Motor neuron (in vitro differentiated cells): ENCODE results near the gene DCAF11. TPM values are rescaled to one million over a fixed set of nuclear protein-coding genes. Genes with fewer than 3 reads are reported as not detected.
A peak's percentile ranks its signal among the peaks of the same experiment; 100 is the strongest.

Experiments
- ATAC-seq, 8 experiments: fragments of 200-7000 bp; cut with Tn5 transposase; replicated peaks in 6 of 8; 2 replicates each; pipeline ENCODE4 v1.8.0; 2021; ENCODE audit warnings: mild to moderate bottlenecking in 8 of 8, moderate library complexity in 8 of 8
- H3K27ac ChIP-seq, 2 donors: fragments of 250-450 bp; sonication (Bioruptor Pico); 2 replicates each; pipeline ENCODE4 v1.9.0; 2021; ENCODE audit warnings: antibody characterized with exemption in 2 of 2, mild to moderate bottlenecking in 2 of 2, moderate library complexity in 1 of 2
- H3K4me1 ChIP-seq, 2 donors: fragments of 250-450 bp; sonication (Bioruptor Pico); replicated peaks in 1 of 2; 2 replicates each; pipeline ENCODE4 v1.6.1; 2021; ENCODE audit warnings: antibody characterized with exemption in 2 of 2, mild to moderate bottlenecking in 2 of 2, moderate library complexity in 1 of 2
- H3K4me3 ChIP-seq, 5 donors: fragments of 250-450 bp; sonication (Bioruptor Pico); 2 replicates each; pipeline ENCODE4 v1.9.0; 2021; ENCODE audit warnings: antibody characterized with exemption in 5 of 5, mild to moderate bottlenecking in 5 of 5, moderate library complexity in 4 of 5
- WGBS, 10 experiments: fragments of 450-650 bp; shearing (Covaris generic); methylation state at CpG; one replicate each; pipeline ENCODE4 v1.0.0; 2022; 5-methylcytosine and 5-hydroxymethylcytosine counted together
- in situ Hi-C, 9 experiments: fragments of 400-800 bp; cut with MboI; loops; one replicate each; pipeline ENCODE4 v1.15.0; 2021; ENCODE audit warnings: low sequenced_read_pairs in 9 of 9, low pct_unique_long_range_greater_than_20kb in 2 of 9; ENCODE audit not compliant: unreplicated experiment in 9 of 9
- total RNA-seq, 8 experiments: library from RNA; unstranded; fragments of 300-600 nt; gene quantifications; 2 replicates each; pipeline versions ENCODE4 v1.2.3 to v1.2.4, GENCODE V29; 2022

DCAF11 gene
- total RNA-seq, result 10 to 100 TPM; 43.1 to 80.7 (median 52.6) TPM

DNA sequence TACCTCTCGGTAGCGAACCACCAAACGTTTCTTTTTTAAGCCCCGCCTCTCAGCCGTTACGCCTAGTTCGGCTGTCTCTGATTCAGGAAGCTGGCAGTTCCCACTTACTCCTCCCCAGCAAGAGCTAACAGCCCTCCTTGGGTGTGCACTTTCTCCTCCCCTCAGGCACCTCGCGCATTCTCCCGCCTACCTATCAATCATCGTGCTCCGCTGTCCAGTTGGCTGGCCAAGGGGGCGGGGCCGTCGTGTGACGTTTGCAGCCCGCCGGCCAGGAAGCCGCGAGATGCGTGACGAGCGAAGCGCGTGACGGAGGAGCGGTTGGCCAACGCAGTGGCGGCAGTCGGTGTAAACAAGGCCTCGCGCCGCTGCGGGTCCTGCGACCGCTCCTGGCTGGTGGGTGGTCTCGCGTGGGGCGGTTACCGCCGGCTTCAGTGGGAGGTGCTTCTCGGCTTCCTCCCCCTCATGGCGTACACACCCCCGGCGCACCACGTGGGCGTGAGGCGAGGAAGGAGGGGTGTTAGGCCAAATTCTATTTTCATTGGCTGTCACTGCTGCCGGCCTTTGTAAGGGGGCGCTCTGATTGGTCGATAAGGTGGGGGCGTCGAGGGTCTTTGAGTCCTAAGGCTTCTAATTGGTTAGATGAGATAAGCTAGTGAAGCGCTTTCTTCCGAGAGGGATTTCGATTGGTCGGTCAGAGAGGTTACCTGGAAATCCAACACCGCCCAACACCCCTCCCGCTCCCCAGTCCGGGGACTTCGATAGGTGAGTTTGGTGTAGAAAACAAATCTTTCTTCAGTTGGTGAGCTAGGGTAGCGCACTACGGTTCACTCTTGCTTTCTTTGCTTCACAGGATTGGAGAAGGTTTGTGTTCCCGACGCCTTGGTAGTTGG lies at the start of gene DCAF11, which contains the start of gene NRL:
TSS of gene DCAF11 (plus strand) at position 246 of the 890 bp plus-strand sequence. CDS start 818 bp downstream, outside the sequence.
TSS of gene NRL (minus strand) at position 418 of the 890 bp plus-strand sequence. CDS start 32,101 bp downstream, outside the sequence.
- peak; percentile 81 to 88 (median 84) for ATAC-seq
- WGBS, 10 experiments, result 0 to 3% (median 0%) methylated on average over 3 to 35 of the region's 65 CpGs; no CpG with 5 or more reads in 1 of the 10 experiments
- H3K4me1 ChIP-seq, result peaks cover 6 to 8% of the 10 kb centered on the region in 2 donors
- in situ Hi-C loops, result no loop called here
- H3K4me3 ChIP-seq, result peak within 1 kb of the TSS; percentile 43 to 64 (median 58)
- peak within 1 kb of the TSS; percentile 92 to 97 for H3K27ac ChIP-seq

DNA sequence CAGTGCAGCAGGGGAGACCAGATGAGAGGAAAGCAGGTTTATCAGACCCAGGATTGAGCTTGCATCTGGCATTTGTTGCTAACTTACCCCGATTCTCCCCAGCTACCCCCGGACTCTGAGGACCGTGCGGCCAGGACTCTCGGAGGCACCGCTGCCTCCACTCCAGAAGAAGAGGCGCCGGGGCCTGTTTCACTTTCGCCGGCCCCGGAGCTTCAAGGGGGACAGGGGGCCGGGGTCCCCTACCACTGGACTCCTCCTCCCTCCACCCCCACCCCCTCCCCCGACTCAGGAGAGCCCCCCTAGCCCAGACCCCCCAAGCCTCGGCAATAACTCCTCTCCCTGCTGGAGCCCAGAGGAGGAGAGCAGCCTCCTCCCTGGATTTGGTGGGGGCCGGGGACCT lies 49.7 kb upstream of the DCAF11 start:
- WGBS, 10 experiments, result 60% methylated on average over 2 of the region's 15 CpGs; no CpG with 5 or more reads in 9 of the 10 experiments

DNA sequence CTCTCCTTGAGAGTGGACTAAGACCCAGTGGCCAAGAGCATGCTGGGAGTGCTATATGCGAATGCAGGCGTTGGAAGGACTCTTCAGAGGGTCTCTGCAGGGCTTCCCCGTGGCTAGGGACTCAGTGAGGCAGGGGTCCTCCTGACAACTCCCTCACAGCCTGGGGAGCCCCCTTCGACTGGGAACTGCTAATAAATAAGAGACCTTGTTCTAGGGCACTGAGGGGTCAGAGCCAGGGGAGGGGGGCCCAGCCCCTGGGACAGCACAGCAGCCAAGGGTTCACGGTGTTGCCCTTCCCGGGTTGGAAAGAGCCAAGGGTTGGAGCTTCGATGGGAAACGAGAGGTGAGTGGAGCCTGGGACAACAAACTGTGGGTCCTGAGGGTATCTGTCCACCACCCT lies 49.2 kb upstream of the DCAF11 start:
- WGBS, 10 experiments, result 0 to 50% (median 20%) methylated on average over 1 to 2 of the region's 8 CpGs; no CpG with 5 or more reads in 5 of the 10 experiments
- Histone ChIP-seq H3K27ac (no peak overlapping the region), H3K4me1 (no peaks in the 10 kb centered on the region), H3K4me3 (no peak overlapping the region)
- ATAC-seq, result no peak
- in situ Hi-C loops, result no loop called here

More for the DNA sequence above, 49.7 kb upstream of the DCAF11 start:
- Histone ChIP-seq H3K4me1 (no peaks in the 10 kb centered on the region), H3K27ac (no peak overlapping the region), H3K4me3 (no peak overlapping the region)
- in situ Hi-C loops, result no loop called here
- ATAC-seq, result no peak

DNA sequence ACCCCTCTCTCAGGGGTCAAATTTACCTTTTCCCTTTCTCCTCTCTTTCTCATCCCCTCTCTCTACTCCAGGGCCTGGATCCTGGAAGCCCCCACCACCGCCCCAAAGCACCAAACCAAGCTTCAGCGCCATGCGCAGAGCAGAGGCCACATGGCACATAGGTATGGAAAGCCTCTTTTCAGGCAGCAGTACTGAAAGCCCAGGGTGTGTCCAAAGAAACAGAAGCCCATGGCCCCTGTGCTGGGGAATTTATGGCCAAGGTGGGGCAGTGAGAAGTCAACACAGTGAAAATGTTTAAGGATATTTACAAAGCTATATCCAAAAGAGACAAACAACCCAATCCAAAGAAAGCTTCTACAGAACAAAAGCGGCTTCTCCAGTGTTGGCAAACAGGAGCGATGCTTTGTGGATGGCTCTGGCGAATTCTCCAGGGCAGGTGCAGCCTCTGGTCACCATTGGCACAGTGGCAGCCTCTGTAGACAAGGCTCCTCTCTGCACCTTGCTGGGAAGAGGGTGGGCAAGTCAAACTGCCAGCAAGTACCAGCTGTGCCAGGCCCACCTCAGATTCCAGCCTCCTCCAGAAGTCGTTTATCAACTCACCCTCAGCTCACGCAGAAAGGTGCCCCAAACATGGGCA lies 48.0 kb upstream of the DCAF11 start:
- H3K4me1 ChIP-seq, result peaks cover 4 to 10% of the 10 kb centered on the region in 2 donors
- no peak for ATAC-seq
- in situ Hi-C loops, result no loop called here
- no peak overlapping the region for H3K4me3 ChIP-seq
- WGBS, 10 experiments, result 65 to 100% (median 88%) methylated on average over 1 to 5 of the region's 8 CpGs; no CpG with 5 or more reads in 6 of the 10 experiments
- H3K27ac ChIP-seq, result no peak overlapping the region

DNA sequence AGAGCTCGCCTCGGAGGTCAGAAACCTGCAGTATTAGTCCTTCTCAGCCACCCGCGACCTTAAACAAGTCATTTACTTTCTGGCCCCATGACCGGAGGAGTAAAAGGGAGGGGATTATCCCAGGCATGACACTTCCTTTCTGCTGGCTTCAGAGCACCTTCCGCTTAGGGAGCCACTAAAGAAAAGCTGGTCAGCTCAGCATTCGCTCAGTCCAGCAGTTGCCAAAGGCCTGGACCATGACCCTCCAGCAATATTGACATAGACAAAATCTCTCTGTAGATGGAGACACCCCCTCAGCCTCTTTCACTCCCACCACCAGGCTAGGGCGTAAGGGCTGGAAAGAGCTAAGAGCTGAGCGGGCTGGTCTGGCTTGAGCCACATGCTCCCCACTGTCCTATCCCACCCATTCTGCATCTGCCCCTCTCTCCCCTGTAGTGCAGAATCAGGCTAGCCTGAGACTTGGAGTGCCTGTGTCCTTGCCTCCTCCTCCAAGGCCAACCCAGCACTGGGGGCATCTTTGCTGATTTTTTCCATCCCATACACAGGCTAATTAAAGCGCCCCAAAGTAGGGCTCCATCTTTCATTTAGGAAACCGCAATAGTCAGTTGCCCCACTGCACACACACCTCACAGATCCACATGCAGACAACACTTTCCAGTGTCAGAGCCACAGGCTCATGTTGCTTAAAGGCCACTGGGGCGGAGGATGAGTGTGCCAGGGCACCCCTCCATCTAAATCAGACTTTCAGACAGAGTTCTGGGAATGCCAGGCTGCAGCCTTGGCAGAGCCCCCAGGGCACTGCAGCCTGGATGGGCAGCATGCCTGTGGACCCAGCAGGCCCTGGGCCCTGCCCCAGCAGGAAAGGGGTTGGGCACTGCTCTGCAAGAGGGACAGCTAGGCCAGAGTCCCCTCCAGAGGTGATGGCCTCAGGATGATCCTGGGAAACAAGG lies 47.2 kb upstream of the DCAF11 start:
- no peak for ATAC-seq
- H3K4me1 ChIP-seq, result peaks cover 8 to 10% of the 10 kb centered on the region in 2 donors
- in situ Hi-C loops, result no loop called here
- H3K4me3 ChIP-seq, result no peak overlapping the region
- WGBS, 10 experiments, result 20 to 100% (median 90%) methylated on average over 1 to 7 of the region's 12 CpGs; no CpG with 5 or more reads in 1 of the 10 experiments
- no peak overlapping the region for H3K27ac ChIP-seq

DNA sequence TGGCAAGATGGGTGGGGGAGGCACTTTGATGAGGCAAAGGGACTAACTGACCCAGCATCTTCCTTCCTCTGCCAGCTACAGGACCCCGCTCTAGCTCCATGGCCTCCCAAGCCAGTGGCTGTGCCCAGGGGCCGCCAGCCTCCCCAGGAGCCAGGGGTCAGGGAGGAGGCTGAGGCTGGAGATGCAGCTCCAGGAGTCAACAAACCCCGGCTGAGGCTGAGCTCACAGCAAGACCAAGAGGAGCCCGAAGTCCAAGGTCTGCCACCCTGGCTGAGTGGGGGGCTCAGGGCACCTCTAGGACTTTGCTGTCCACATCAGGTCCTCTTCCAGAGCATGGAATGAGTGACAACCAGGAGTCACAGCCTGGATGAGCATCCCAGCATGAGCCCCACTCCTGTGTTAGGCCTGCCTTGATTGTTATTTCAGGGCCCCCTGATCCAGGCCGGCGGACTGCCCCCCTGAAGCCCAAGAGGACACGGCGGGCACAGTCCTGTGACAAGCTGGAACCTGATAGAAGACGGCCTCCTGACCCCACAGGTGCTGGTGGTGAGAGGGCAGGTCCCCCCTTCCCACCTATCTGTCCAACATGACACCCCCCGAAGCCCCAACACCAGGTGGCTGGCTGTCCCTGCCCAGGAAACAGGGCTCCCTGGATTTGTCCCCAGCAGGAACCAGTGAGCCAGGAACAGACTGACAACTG lies 45.7 kb upstream of the DCAF11 start:
- peaks cover 9 to 10% of the 10 kb centered on the region in 2 donors for H3K4me1 ChIP-seq
- ATAC-seq, result no peak
- H3K4me3 ChIP-seq, result no peak overlapping the region
- 80 to 95% (median 85%) methylated on average over 2 to 4 of the region's 10 CpGs; no CpG with 5 or more reads in 6 of the 10 experiments for whole genome bisulfite sequencing, 10 experiments
- no peak overlapping the region for H3K27ac ChIP-seq
- in situ Hi-C loops, result no loop called here

DNA sequence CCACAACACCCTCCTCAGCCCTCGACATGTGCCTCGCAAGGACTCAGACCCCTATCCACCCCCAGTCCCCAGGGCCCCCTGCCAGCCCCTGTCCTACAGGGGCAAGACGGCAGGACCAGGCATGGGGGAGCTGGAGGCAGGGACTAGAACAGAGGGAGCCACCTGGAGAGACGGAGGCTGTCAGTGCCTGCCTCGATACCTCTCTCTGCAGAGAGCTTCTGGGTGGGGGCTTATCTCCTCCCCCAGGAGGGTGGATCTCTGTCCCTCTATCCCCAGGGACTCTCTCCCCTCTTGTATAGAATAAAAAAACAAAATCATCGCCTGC lies 45.2 kb upstream of the DCAF11 start:
- WGBS, 10 experiments, result 80% methylated on average over 1 of the region's 6 CpGs; no CpG with 5 or more reads in 9 of the 10 experiments
- peaks cover 9 to 10% of the 10 kb centered on the region in 2 donors for H3K4me1 ChIP-seq
- in situ Hi-C loops, result no loop called here
- no peak overlapping the region for H3K27ac ChIP-seq
- no peak overlapping the region for H3K4me3 ChIP-seq
- ATAC-seq, result no peak

DNA sequence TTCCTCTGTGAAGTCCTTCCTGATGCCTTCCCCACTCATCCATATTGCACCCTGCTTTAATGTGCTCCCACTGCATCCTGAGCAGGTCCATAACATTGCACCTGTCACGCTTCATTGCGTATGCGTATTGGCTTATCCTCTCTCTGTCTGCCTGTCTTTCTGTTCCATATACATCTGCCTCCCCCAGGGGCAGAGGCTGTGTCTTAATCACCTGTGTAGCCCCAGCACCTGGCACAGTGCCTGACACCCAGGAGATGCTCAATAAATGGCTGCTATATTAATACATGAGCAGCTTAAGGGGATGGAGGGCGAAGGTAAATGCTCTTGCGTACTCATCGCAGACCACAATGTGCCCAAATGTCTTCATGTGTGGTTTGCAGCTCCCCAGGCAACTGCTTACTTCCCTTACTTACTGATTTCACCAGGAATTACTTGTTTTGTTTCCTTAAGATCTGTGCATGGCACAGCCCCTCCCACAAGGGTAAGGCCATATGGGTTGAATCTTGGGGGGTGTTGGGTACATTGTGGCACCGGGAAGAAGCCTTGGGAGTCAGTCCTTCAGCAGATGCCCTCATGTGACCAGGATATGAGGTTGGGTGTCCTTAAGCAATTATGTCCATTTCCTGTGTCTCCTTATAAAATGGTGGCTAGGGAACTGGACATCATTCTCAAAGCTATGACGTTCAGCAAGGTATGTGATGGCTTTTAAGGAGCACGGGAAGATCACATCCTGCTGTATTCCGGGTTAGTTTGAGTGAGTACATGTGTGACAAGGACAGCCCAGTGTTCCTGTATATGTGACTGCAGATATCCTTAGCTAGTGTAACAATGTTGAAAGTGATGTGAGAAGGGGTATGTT lies 44.1 kb upstream of the DCAF11 start:
- H3K4me1 ChIP-seq, result peaks cover 9 to 10% of the 10 kb centered on the region in 2 donors
- no peak overlapping the region for H3K27ac ChIP-seq
- WGBS, 10 experiments, result 20 to 100% (median 90%) methylated on average over 1 to 10 of the region's 10 CpGs
- peak in 1 of 8 experiments; percentile 14 for ATAC-seq
- in situ Hi-C loops, result no loop called here
- H3K4me3 ChIP-seq, result no peak overlapping the region

DNA sequence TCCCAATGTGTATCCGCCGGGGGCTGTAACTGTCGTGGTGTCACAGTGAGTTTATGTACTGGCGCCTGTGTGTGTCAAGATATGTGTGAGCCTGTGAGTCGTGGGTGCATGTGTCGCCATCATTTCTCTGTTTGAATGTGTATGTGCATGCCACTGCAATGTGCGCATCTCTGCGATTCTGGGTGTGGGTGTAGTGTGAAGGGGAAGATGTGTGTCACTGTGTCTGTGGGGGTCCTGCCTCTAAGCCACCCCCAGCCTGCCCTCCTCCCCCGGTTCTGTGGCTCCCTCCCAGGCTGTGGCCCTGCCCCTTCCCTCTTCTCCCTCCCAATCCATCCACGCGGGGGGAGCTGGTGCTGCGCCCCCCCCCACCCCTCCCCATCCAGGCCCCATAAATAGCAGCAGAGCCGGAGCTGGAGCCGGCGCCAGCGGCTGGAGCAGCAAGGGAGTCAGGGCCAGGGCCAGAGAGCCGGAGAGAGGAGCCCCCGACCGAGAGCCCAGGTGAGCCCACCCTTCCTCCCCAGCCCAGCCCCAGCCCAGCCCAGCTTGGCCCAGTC lies 43.4 kb upstream of the DCAF11 start, which contains the start of gene CPNE6:
TSS of gene CPNE6 (plus strand) at position 419 of the 554 bp plus-strand sequence. CDS start 1,375 bp downstream, outside the sequence.
- WGBS, 10 experiments, result 42 to 87% (median 62%) methylated on average over 3 to 6 of the region's 19 CpGs; no CpG with 5 or more reads in 6 of the 10 experiments
- H3K27ac ChIP-seq, result no peak within 1 kb of the TSS
- in situ Hi-C loops, result no loop called here
- no peak within 1 kb of the TSS for H3K4me3 ChIP-seq
- H3K4me1 ChIP-seq, result peaks cover 9 to 10% of the 10 kb centered on the region in 2 donors
- ATAC-seq, result peak; percentile 43 to 79 (median 63)

DNA sequence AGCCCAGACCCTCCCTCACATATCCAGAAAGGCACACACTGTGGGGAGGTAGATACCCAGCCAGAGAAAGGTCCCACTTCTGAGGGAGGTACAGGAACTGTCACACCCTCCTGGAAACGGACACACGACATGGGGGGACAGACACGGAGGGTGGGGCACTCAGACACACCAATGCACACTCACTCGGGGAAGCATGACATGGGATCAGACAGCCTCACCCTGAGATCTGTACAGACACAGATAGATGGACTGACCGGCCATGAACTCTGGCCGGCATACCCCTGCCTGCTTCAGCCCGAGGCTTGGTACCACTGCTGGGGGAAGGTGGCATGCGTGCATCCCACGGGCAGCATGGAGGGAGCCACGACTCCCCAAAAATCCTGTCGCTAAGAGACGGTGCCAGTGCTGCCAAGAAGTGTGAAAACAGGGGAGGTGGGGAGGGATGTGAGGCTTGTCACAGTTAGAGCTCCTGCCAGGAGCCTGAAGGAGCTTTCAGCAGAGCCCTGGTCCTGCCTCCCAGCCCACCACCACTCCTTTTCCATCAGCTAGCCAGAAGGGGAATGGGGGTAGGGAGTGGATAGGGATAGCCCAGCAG lies 42.6 kb upstream of the DCAF11 start:
- peaks cover 9 to 10% of the 10 kb centered on the region in 2 donors for H3K4me1 ChIP-seq
- H3K27ac ChIP-seq, result no peak overlapping the region
- ATAC-seq, result peak in 3 of 8 experiments; percentile 4 to 39 (median 9)
- no peak overlapping the region for H3K4me3 ChIP-seq
- in situ Hi-C loops, result no loop called here
- WGBS, 10 experiments, result 17 to 90% methylated on average over 2 of the region's 12 CpGs; no CpG with 5 or more reads in 8 of the 10 experiments

DNA sequence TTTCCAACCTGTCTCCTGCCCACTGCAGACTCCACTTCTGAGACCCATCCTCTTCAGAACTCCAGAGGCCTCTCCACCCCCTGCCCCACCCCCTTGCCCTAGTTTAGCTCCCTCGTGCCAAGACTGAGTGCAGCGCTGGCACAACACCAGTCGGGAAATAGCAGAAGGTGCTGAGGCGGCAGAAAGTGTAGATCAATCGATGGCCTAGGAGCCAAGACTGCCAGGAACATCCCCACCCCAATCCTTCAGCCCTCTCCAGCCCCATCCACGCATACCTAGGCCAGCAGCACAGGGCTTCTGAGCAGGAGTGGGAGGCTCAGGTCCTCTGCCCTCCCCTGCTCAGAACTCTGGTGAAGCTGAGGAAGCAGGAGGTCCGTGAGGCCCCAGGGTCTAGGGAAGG lies 42.1 kb upstream of the DCAF11 start:
- Histone ChIP-seq H3K4me1 (peaks cover 9 to 10% of the 10 kb centered on the region in 2 donors), H3K4me3 (no peak overlapping the region), H3K27ac (no peak overlapping the region)
- no peak for ATAC-seq
- 100% methylated on average over 1 of the region's 7 CpGs; no CpG with 5 or more reads in 8 of the 10 experiments for WGBS, 10 experiments
- in situ Hi-C loops, result no loop called here
